Measurements from ENCODE around the gene RBM20.

RBM20 gene

GRCh38 chr10:110845756-110846620 lies 201.9 kb downstream of the RBM20 start:
- no peak overlapping the region for H3K4me3 ChIP-seq (ENCODE audit: low read depth, low read length)
- no peak for DNase-seq (ENCODE audit: low read depth)
- no peak for TF ChIP-seq CTCF (IDR thresholded peaks at IDR 0.05; ENCODE audit: low read depth, low read length, missing control alignments)

- no peak for TF ChIP-seq CTCF (IDR thresholded peaks at IDR 0.05; ENCODE audit: low read depth, low read length, missing control alignments)
- no peak overlapping the region for H3K4me3 ChIP-seq (ENCODE audit: low read depth, low read length)
- no peak for DNase-seq (ENCODE audit: low read depth)
Observed at GRCh38 chr10:110847374-110847773, 203.2 kb downstream of the RBM20 start.

- TF ChIP-seq CTCF (IDR thresholded peaks at IDR 0.05; ENCODE audit: low read depth, low read length, missing control alignments) = no peak
- no peak overlapping the region for H3K4me3 ChIP-seq (ENCODE audit: low read depth, low read length)
- DNase-seq (ENCODE audit: low read depth) = no peak
Observed at GRCh38 chr10:110848106-110848505, 204.0 kb downstream of the RBM20 start.

GRCh38 chr10:110850099-110850498 lies 206.0 kb downstream of the RBM20 start:
- no peak overlapping the region for H3K4me3 ChIP-seq (ENCODE audit: low read depth, low read length)
- TF ChIP-seq CTCF (IDR thresholded peaks at IDR 0.05; ENCODE audit: low read depth, low read length, missing control alignments) = no peak
- DNase-seq (ENCODE audit: low read depth) = no peak

- no peak for TF ChIP-seq CTCF (IDR thresholded peaks at IDR 0.05; ENCODE audit: low read depth, low read length, missing control alignments)
- no peak for DNase-seq (ENCODE audit: low read depth)
- H3K4me3 ChIP-seq (ENCODE audit: low read depth, low read length) = no peak overlapping the region
Observed at GRCh38 chr10:110851020-110851612, 207.0 kb downstream of the RBM20 start.

- no peak for DNase-seq (ENCODE audit: low read depth)
- TF ChIP-seq CTCF (IDR thresholded peaks at IDR 0.05; ENCODE audit: low read depth, low read length, missing control alignments) = no peak
- H3K4me3 ChIP-seq (ENCODE audit: low read depth, low read length) = no peak overlapping the region
Observed at GRCh38 chr10:110852255-110852896, 208.2 kb downstream of the RBM20 start.

All from GM12864 (cell line).